Hepatocyte (in vitro differentiated cells): ENCODE data around the gene RCOR2. TPM values are rescaled to one million over a fixed set of nuclear protein-coding genes. Genes with fewer than 3 reads are reported as not detected.
A peak's percentile ranks its signal among the peaks of the same experiment; 100 is the strongest.
"Not testable (repeated sequence)": the region's sequence is repeated elsewhere in the genome, so short reads cannot be mapped to it uniquely, and the experiment has no call there.

Source experiments
- DNase-seq: peaks from one replicate; pipeline ENCODE4 v3.0.0-alpha.2; 2016; ENCODE audit warnings: low spot score
- H2AFZ ChIP-seq: fragments of 200-600 bp; sonication (generic); 2 replicates; pipeline ENCODE4 v1.6.0; 2016; ENCODE audit warnings: antibody characterized with exemption, mild to moderate bottlenecking
- H3K27ac ChIP-seq: fragments of 200-600 bp; sonication (generic); 2 replicates; pipeline ENCODE4 v1.5.1; 2016; ENCODE audit warnings: mild to moderate bottlenecking
- H3K27me3 ChIP-seq: fragments of 200-600 bp; sonication (generic); 2 replicates; pipeline ENCODE4 v1.6.1; 2016
- H3K36me3 ChIP-seq: fragments of 200-600 bp; sonication (generic); replicated peaks from 2 replicates; pipeline ENCODE4 v1.5.1; 2016; ENCODE audit warnings: low read depth; ENCODE audit not compliant: insufficient read depth
- H3K4me1 ChIP-seq: fragments of 200-600 bp; sonication (generic); 2 replicates; pipeline ENCODE4 v1.5.1; 2016; ENCODE audit warnings: mild to moderate bottlenecking, moderate library complexity; ENCODE audit not compliant: insufficient read depth
- H3K4me2 ChIP-seq: fragments of 200-600 bp; sonication (generic); 2 replicates; pipeline ENCODE4 v1.6.0; 2016
- H3K4me3 ChIP-seq: fragments of 200-600 bp; sonication (generic); 2 replicates; pipeline ENCODE4 v1.5.1; 2016; ENCODE audit warnings: mild to moderate bottlenecking
- H3K79me2 ChIP-seq: fragments of 200-600 bp; sonication (generic); 2 replicates; pipeline ENCODE4 v1.6.0; 2017; ENCODE audit warnings: mild to moderate bottlenecking
- H3K9me2 ChIP-seq: fragments of 200-600 bp; sonication (generic); replicated peaks from 2 replicates; pipeline ENCODE4 v1.6.0; 2017; ENCODE audit warnings: mild to moderate bottlenecking; ENCODE audit not compliant: insufficient read depth
- H3K9me3 ChIP-seq: fragments of 200-600 bp; sonication (generic); 2 replicates; pipeline ENCODE4 v1.5.1; 2016; ENCODE audit warnings: low read depth, mild to moderate bottlenecking
- H4K20me1 ChIP-seq: fragments of 200-600 bp; sonication (generic); 2 replicates; pipeline ENCODE4 v1.6.0; 2016; ENCODE audit warnings: mild to moderate bottlenecking; ENCODE audit not compliant: insufficient read depth, poor library complexity, severe bottlenecking
- CTCF ChIP-seq: fragments of 200-600 bp; sonication (generic); IDR thresholded peaks from 2 replicates; pipeline ENCODE4 v1.5.1; 2016; ENCODE audit warnings: antibody characterized with exemption, mild to moderate bottlenecking; ENCODE audit not compliant: poor library complexity
- EZH2 ChIP-seq: fragments of 200-600 bp; sonication (generic); IDR thresholded peaks from 2 replicates; pipeline ENCODE4 v1.6.1; 2016; ENCODE audit warnings: antibody characterized with exemption, mild to moderate bottlenecking, borderline replicate concordance
- EZH2phosphoT487 ChIP-seq: fragments of 200-600 bp; sonication (generic); IDR thresholded peaks from one replicate; pipeline ENCODE4 v1.6.1; 2018; ENCODE audit warnings: antibody characterized with exemption, mild to moderate bottlenecking, low read depth, moderate library complexity; ENCODE audit not compliant: unreplicated experiment, severe bottlenecking
- WGBS: methylation state at CpG from one replicate; pipeline ENCODE4 v1.1.6; 2016; ENCODE audit warnings: low lambda C conversion rate; ENCODE audit errors: missing lambda C conversion rate; 5-methylcytosine and 5-hydroxymethylcytosine counted together
- polyA plus RNA-seq: library from polyadenylated mRNA; unstranded; fragments of >200 nt; fragmentation: Nextera tagmentation; extraction: Ambion mirVana; gene quantifications from 2 replicates; pipeline ENCODE4 v1.2.1, GENCODE V29; 2016
- small RNA-seq: library from RNA; depleted of rRNA; stranded (forward); fragments of <200 nt; gene quantifications from one replicate; pipeline ENCODE3, GENCODE V24; 2014
- total RNA-seq: library from RNA; depleted of rRNA; stranded (reverse); fragments of >200 nt; gene quantifications from 2 replicates; pipeline ENCODE4 v1.2.3, GENCODE V29; 2014

The RCOR2 gene
- total and polyA plus RNA-seq, 2 experiments from 2014 or later, result 3.5 to 4.3 TPM

GRCh38 chr11:63866211-63866610 is 50.8 kb downstream of the RCOR2 start:
- H3K4me2 ChIP-seq, result no peak overlapping the region
- no peaks in the 10 kb centered on the region for H3K27me3 ChIP-seq
- no peaks in the 10 kb centered on the region for H3K36me3 ChIP-seq
- peak overlapping the region; percentile 58 for H3K27ac ChIP-seq
- 73% methylated on average over 4 of the region's 4 CpGs for WGBS
- TF ChIP-seq EZH2, result no peak
- TF ChIP-seq CTCF, result no peak
- no peak for TF ChIP-seq EZH2phosphoT487
- DNase-seq, result peak; percentile 53
- peaks cover 92% of the 10 kb centered on the region for H3K79me2 ChIP-seq
- H3K9me3 ChIP-seq, result no peaks in the 10 kb centered on the region
- H3K4me1 ChIP-seq, result peaks cover 29% of the 10 kb centered on the region
- H2AFZ ChIP-seq, result no peak overlapping the region
- H4K20me1 ChIP-seq, result peaks cover 53% of the 10 kb centered on the region
- no peaks in the 10 kb centered on the region for H3K9me2 ChIP-seq
- no peak overlapping the region for H3K4me3 ChIP-seq

GRCh38 chr11:63863620-63864019 is 53.3 kb downstream of the RCOR2 start:
- not testable (repeated sequence) for H3K36me3 ChIP-seq, H3K4me3 ChIP-seq, H3K9me3 ChIP-seq, H3K27me3 ChIP-seq, H3K27ac ChIP-seq, H3K9me2 ChIP-seq, DNase-seq, H3K4me2 ChIP-seq, H2AFZ ChIP-seq
- H3K4me1 ChIP-seq, result peaks cover 21% of the 10 kb centered on the region
- peaks cover 89% of the 10 kb centered on the region for H3K79me2 ChIP-seq
- peaks cover 28% of the 10 kb centered on the region for H4K20me1 ChIP-seq
- WGBS, result 96% methylated on average over 6 of the region's 6 CpGs

GRCh38 chr11:63862923-63863322 is 54.0 kb downstream of the RCOR2 start:
- Histone ChIP-seq H3K27me3 (no peaks in the 10 kb centered on the region), H2AFZ (no peak overlapping the region), H3K4me2 (no peak overlapping the region), H3K4me3 (no peak overlapping the region), H3K36me3 (no peaks in the 10 kb centered on the region), H4K20me1 (peaks cover 21% of the 10 kb centered on the region), H3K79me2 (peaks cover 88% of the 10 kb centered on the region), H3K27ac (peak overlapping the region; percentile 36), H3K4me1 (peaks cover 18% of the 10 kb centered on the region), H3K9me3 (no peaks in the 10 kb centered on the region), H3K9me2 (no peaks in the 10 kb centered on the region)
- no peak for TF ChIP-seq EZH2phosphoT487
- TF ChIP-seq EZH2, result no peak
- no peak for TF ChIP-seq CTCF
- WGBS, result 50% methylated on average over 4 of the region's 4 CpGs
- DNase-seq, result no peak

Small RNAs within 50 kb of the gene (small RNA-seq; reads per million reads assigned to genes)
- not detected for gene RNU6-1306P

Other genes with a start within 250 kb of the RCOR2 start
- 30.1 and 36.2 TPM in 2 replicates for gene ATL3, start 245.8 kb downstream of the RCOR2 start, total RNA-seq
- gene ATL3, start 245.8 kb downstream of the RCOR2 start, polyA plus RNA-seq, result 8.7 and 9.7 TPM in 2 replicates
- gene RTN3, start 235.7 kb downstream of the RCOR2 start, total RNA-seq, result 85.4 and 89.9 TPM in 2 replicates
- gene RTN3, start 235.7 kb downstream of the RCOR2 start, polyA plus RNA-seq, result 84.0 and 108 TPM in 2 replicates
- gene ZFTA, start 148.4 kb downstream of the RCOR2 start, total RNA-seq, result 41.8 and 44.1 TPM in 2 replicates
- gene ZFTA, start 148.4 kb downstream of the RCOR2 start, polyA plus RNA-seq, result 12.3 and 14.7 TPM in 2 replicates
- 24.0 and 25.2 TPM in 2 replicates for gene SPINDOC, start 103.7 kb downstream of the RCOR2 start, total RNA-seq
- gene SPINDOC, start 103.7 kb downstream of the RCOR2 start, polyA plus RNA-seq, result 5.4 and 9.9 TPM in 2 replicates
- gene MARK2, start 78.1 kb downstream of the RCOR2 start, total RNA-seq, result 22.4 and 24.1 TPM in 2 replicates
- 40.8 and 48.2 TPM in 2 replicates for gene MARK2, start 78.1 kb downstream of the RCOR2 start, polyA plus RNA-seq
- gene NAA40, start 21.8 kb upstream of the RCOR2 start, total RNA-seq, result 12.2 and 15.3 TPM in 2 replicates
- gene NAA40, start 21.8 kb upstream of the RCOR2 start, polyA plus RNA-seq, result 16.4 and 17.9 TPM in 2 replicates
- 430 and 436 TPM in 2 replicates for gene COX8A, start 57.5 kb upstream of the RCOR2 start, total RNA-seq
- gene COX8A, start 57.5 kb upstream of the RCOR2 start, polyA plus RNA-seq, result 463 TPM in 2 replicates
- 49.9 and 55.9 TPM in 2 replicates for gene OTUB1, start 69.3 kb upstream of the RCOR2 start, total RNA-seq
- gene OTUB1, start 69.3 kb upstream of the RCOR2 start, polyA plus RNA-seq, result 152 and 196 TPM in 2 replicates
- 0.43 and 0.84 TPM in 2 replicates for gene FLRT1, start 118.8 kb upstream of the RCOR2 start, total RNA-seq
- gene FLRT1, start 118.8 kb upstream of the RCOR2 start, polyA plus RNA-seq, result 0.34 and 0.61 TPM in 2 replicates
- gene MACROD1, start 248.9 kb upstream of the RCOR2 start, total RNA-seq, result 12.3 and 21.2 TPM in 2 replicates
- gene MACROD1, start 248.9 kb upstream of the RCOR2 start, polyA plus RNA-seq, result 29.8 and 40.0 TPM in 2 replicates